Peyer's patch (tissue), 4 donors: ENCODE measurements around the gene MEIS1. TPM values are rescaled to one million over a fixed set of nuclear protein-coding genes. Genes with fewer than 3 reads are reported as not detected.

ENCODE experiments used
- DNase-seq, 3 donors: peaks; one replicate each; pipeline ENCODE4 v3.0.0-alpha.2; 2017 to 2019
- H3K27ac ChIP-seq, 4 donors: fragments of 200-600 bp; sonication (generic); one replicate each; pipeline ENCODE4 v1.5.1; 2016 to 2019
- H3K27me3 ChIP-seq, 2 donors: fragments of 200-600 bp; sonication (generic); one replicate each; pipeline ENCODE4 v1.5.1; 2019
- H3K36me3 ChIP-seq, 3 donors: fragments of 200-600 bp; sonication (generic); one replicate each; pipeline ENCODE4 v1.5.1; 2016 to 2019
- H3K4me1 ChIP-seq, 4 donors: fragments of 200-600 bp; sonication (generic); one replicate each; pipeline ENCODE4 v1.5.1; 2016 to 2019
- H3K4me3 ChIP-seq, 4 donors: fragments of 200-600 bp; sonication (generic); 1 replicate in 3 of 4; 2 replicates in 1 of 4; pipeline ENCODE4 v1.5.1; 2016 to 2019; ENCODE audit warnings: mild to moderate bottlenecking in 1 of 4
- H3K9me3 ChIP-seq, 4 donors: fragments of 200-600 bp; sonication (generic); one replicate each; pipeline ENCODE4 v1.5.1; 2016 to 2019; ENCODE audit warnings: mild to moderate bottlenecking in 1 of 4
- CTCF ChIP-seq, 6 experiments: fragments of 450-650 bp in 4 of 6; fragments of 200-600 bp in 2 of 6; sonication (generic) in 1 of 6; IDR thresholded peaks; one replicate each; pipeline ENCODE4 v1.5.1; 2017 to 2019; ENCODE audit warnings: antibody characterized with exemption in 6 of 6, mild to moderate bottlenecking in 3 of 6, moderate library complexity in 1 of 6
- POLR2A ChIP-seq, 2 donors: fragments of 450-650 bp; IDR thresholded peaks; one replicate each; pipeline ENCODE4 v1.5.1; 2017; ENCODE audit warnings: antibody characterized with exemption in 2 of 2, mild to moderate bottlenecking in 2 of 2, moderate library complexity in 2 of 2
- total RNA-seq, 4 donors: library from RNA; depleted of rRNA; stranded (reverse); fragments of >200 nt; gene quantifications; one replicate each; pipeline ENCODE4 v1.1.0, GENCODE V29; 2016

The MEIS1 gene
- total RNA-seq, 4 donors from 2014 or later: 7.2 to 64.4 (median 16.3) TPM

DNA sequence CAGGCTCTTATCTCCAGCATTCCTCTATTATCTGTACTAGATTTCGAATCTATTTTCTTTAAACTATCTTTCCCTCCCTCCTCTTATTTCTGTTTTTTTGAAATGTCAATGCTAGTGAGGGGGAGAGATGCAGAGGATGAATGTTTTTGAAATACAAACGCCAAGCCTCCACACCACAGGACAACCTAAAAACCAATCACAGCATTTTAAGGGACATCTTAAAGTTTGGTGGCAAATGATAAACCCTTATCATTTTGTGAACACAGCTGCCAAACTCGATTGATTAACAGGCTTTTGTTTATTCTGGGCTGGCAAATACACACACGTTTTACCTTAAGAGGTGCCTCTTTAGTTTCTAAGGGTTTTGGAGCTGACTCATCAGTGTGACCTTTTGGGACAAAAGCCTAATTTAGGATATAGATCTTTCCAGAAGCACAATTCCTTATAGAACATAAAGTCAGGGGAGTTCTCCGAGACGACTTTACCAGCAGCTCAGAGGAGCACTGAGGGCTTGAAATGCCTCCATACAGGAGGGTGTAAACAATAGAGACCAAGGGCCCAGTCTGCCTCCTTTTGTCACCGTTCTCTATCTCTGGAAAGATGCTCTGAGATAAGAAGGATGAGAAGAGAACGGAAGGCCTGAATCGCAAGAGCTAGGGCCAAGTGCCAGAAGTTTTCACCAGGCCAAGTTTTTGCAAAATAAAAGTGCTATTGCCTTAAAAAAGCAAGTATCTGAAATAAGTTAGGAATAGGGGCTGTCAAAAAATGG lies 4.2 kb upstream of the MEIS1 start:
- Histone ChIP-seq H3K36me3 (no peaks in the 10 kb centered on the region), H3K27me3 (peaks cover 0 to 4% of the 10 kb centered on the region in 2 donors), H3K9me3 (no peaks in the 10 kb centered on the region), H3K27ac (peak overlapping the region in 1 of 4 donors; percentile 94), H3K4me3 (no peak overlapping the region), H3K4me1 (peaks cover 0 to 11% (median 0%) of the 10 kb centered on the region in 4 donors)
- DNase-seq: no peak
- TF ChIP-seq POLR2A (IDR thresholded peaks at IDR 0.05) (no peak), CTCF (IDR thresholded peaks at IDR 0.05) (no peak)

GRCh38 chr2:66431274-66431642 lies 3.7 kb upstream of the MEIS1 start:
- H3K4me3 ChIP-seq: no peak overlapping the region
- H3K27ac ChIP-seq: peak overlapping the region in 1 of 4 donors; percentile 94
- no peak for DNase-seq
- H3K36me3 ChIP-seq: no peaks in the 10 kb centered on the region
- TF ChIP-seq CTCF (IDR thresholded peaks at IDR 0.05) (no peak), POLR2A (IDR thresholded peaks at IDR 0.05) (no peak)
- H3K9me3 ChIP-seq: no peaks in the 10 kb centered on the region
- peaks cover 0 to 11% (median 0%) of the 10 kb centered on the region in 4 donors for H3K4me1 ChIP-seq
- peaks cover 0 to 4% of the 10 kb centered on the region in 2 donors for H3K27me3 ChIP-seq

DNA sequence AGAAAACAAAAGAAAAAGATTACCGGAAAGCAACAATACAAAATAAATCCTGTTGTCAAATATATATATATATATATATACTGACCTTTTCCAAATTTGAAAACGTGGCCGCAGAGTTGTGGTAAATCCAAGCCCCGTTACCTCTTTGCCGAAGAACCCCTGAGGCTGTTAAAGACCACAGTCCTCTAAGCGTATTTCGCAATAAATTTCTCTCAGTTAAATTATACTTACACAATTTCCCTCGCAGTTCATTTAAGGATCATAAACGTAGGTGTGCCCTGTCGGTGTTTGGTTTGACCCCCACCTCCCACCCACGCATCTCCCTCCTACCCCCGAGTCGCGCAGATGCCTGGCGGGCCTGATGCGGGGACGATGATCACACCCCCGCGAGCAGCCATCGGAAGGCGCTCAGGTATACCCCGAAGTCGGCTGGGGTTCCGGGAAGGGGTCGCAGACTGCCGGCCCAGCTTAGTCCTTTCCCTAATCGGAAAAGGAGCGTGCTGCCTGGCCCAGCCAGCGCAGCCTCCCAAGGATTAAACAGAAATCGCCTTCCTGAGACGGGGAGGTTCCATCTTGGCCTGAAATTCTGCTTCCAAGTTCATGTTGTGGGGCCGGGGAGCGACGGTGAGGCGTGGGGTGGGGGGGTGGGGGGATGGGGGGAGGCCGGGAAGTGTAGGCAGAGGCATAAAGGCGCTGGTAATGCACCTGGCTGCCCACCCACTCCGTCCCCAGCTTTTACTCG lies 2.9 kb upstream of the MEIS1 start:
- Histone ChIP-seq H3K27ac (peak overlapping the region in 3 of 4 donors; percentile 18 to 94 (median 55)), H3K4me1 (peaks cover 0 to 11% (median 0%) of the 10 kb centered on the region in 4 donors), H3K27me3 (peaks cover 0 to 4% of the 10 kb centered on the region in 2 donors), H3K36me3 (no peaks in the 10 kb centered on the region), H3K9me3 (no peaks in the 10 kb centered on the region), H3K4me3 (peak overlapping the region in 1 of 4 donors; percentile 60)
- DNase-seq: peak in 1 of 3 donors; percentile 45
- TF ChIP-seq CTCF (IDR thresholded peaks at IDR 0.05) (no peak), POLR2A (IDR thresholded peaks at IDR 0.05) (no peak)

- H3K27me3 ChIP-seq: peaks cover 0 to 4% of the 10 kb centered on the region in 2 donors
- peak in 2 of 3 donors; percentile 58 to 76 for DNase-seq
- peak overlapping the region; percentile 70 to 94 (median 80) for H3K27ac ChIP-seq
- H3K4me3 ChIP-seq: peak overlapping the region; percentile 33 to 60 (median 46)
- H3K4me1 ChIP-seq: peaks cover 0 to 11% (median 0%) of the 10 kb centered on the region in 4 donors
- TF ChIP-seq POLR2A (IDR thresholded peaks at IDR 0.05) (no peak), CTCF (IDR thresholded peaks at IDR 0.05) (no peak)
- H3K36me3 ChIP-seq: no peaks in the 10 kb centered on the region
- no peaks in the 10 kb centered on the region for H3K9me3 ChIP-seq
Measured at GRCh38 chr2:66432801-66433694, 1.9 kb upstream of the MEIS1 start.

- no peak for DNase-seq
- no peaks in the 10 kb centered on the region for H3K9me3 ChIP-seq
- H3K27ac ChIP-seq: peak overlapping the region; percentile 70 to 94 (median 80)
- TF ChIP-seq CTCF (IDR thresholded peaks at IDR 0.05) (no peak), POLR2A (IDR thresholded peaks at IDR 0.05) (no peak)
- peaks cover 0 to 4% of the 10 kb centered on the region in 2 donors for H3K27me3 ChIP-seq
- H3K36me3 ChIP-seq: no peaks in the 10 kb centered on the region
- H3K4me3 ChIP-seq: peak overlapping the region; percentile 33 to 60 (median 46)
- H3K4me1 ChIP-seq: peaks cover 0 to 11% (median 0%) of the 10 kb centered on the region in 4 donors
Measured at GRCh38 chr2:66433695-66433944, 1.3 kb upstream of the MEIS1 start.
